ENCODE data around the gene CRTAC1.

The CRTAC1 gene

GRCh38 chr10:97922022-97922758 is 108.2 kb downstream of the CRTAC1 start:
- peaks cover 0 to 3% of the 10 kb centered on the region in 2 donors for H3K4me1 Mint-ChIP-seq (ENCODE audit: low read depth in 2 of 2)

DNA sequence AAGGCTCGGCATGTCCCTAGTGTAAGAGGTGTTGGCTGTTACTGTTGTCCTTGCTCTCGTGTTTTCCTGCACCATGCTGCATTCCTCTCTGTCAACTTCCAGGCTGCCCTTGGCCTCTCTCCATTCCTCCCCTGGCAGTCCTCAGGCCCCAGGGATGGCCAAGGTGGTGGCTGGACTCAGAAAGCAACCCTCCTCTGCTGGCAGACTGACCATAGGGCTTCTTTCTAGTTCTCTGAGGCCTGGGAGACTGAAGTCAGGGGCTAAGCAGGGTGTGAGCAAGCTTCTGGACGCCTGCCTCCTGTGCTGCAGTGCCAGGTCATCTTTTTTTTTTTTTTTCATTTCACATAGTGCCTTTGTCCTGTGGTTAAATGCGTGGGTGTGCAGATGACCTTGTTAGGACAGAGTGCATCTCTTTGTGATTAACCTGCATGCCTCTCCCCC is 108.8 kb downstream of the CRTAC1 start:
- Mint-ChIP-seq H3K4me1 (ENCODE audit: low read depth in 2 of 2) (peaks cover 0 to 3% of the 10 kb centered on the region in 2 donors), H3K27ac (no peak overlapping the region), H3K9me3 (no peaks in the 10 kb centered on the region), H3K36me3 (ENCODE audit: insufficient read depth) (no peaks in the 10 kb centered on the region), H3K4me3 (no peak overlapping the region), H3K27me3 (peaks cover 50 to 54% of the 10 kb centered on the region in 2 donors)
- DNase-seq (no peak), ATAC-seq (replicated peaks) (no peak)

More at GRCh38 chr10:97922022-97922758, 108.2 kb downstream of the CRTAC1 start:
- ATAC-seq (replicated peaks) (no peak), DNase-seq (no peak)
- Mint-ChIP-seq H3K4me3 (no peak overlapping the region), H3K36me3 (ENCODE audit: insufficient read depth) (no peaks in the 10 kb centered on the region), H3K27ac (no peak overlapping the region), H3K9me3 (no peaks in the 10 kb centered on the region), H3K27me3 (peaks cover 53 to 56% of the 10 kb centered on the region in 2 donors)

- H3K27me3 Mint-ChIP-seq, result peaks cover 53 to 60% of the 10 kb centered on the region in 2 donors
- H3K4me1 Mint-ChIP-seq (ENCODE audit: low read depth in 2 of 2), result peaks cover 0 to 3% of the 10 kb centered on the region in 2 donors
- DNase-seq, result no peak
- no peak overlapping the region for H3K27ac Mint-ChIP-seq
- no peaks in the 10 kb centered on the region for H3K9me3 Mint-ChIP-seq
- ATAC-seq (replicated peaks), result no peak
- H3K4me3 Mint-ChIP-seq, result no peak overlapping the region
- no peaks in the 10 kb centered on the region for H3K36me3 Mint-ChIP-seq (ENCODE audit: insufficient read depth)
Observed at GRCh38 chr10:97920865-97921264, 109.6 kb downstream of the CRTAC1 start.

DNA sequence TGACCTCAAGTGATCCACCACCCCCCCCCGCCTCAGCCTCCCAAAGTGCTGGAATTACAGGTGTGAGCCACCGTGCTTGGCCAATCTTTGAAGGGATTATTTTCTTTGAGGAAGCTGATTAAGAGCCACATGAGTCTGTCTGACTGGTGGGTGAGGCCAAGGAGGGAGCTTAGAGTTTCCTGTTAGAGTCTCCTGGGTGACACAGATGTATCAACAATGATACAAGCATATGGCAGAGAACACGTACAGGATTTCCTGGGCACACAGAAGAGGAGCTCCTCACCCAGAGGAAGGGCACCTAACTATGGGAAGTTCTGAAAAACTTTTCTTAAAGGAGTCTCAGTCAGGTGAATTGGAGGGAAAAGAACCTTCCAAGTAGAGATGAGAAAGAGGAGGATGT is 111.4 kb downstream of the CRTAC1 start:
- ATAC-seq (replicated peaks) (peak; percentile 40), DNase-seq (no peak)
- Mint-ChIP-seq H3K9me3 (no peaks in the 10 kb centered on the region), H3K27me3 (peaks cover 40 to 53% of the 10 kb centered on the region in 2 donors), H3K27ac (no peak overlapping the region), H3K4me1 (ENCODE audit: low read depth in 2 of 2) (peaks cover 5 to 10% of the 10 kb centered on the region in 2 donors), H3K4me3 (no peak overlapping the region), H3K36me3 (ENCODE audit: insufficient read depth) (no peaks in the 10 kb centered on the region)

- DNase-seq (no peak), ATAC-seq (replicated peaks) (no peak)
- H3K27ac Mint-ChIP-seq, result no peak overlapping the region
- peaks cover 26 to 49% of the 10 kb centered on the region in 2 donors for H3K27me3 Mint-ChIP-seq
- no peaks in the 10 kb centered on the region for H3K9me3 Mint-ChIP-seq
- H3K36me3 Mint-ChIP-seq (ENCODE audit: insufficient read depth), result no peaks in the 10 kb centered on the region
- H3K4me3 Mint-ChIP-seq, result no peak overlapping the region
- peaks cover 5 to 10% of the 10 kb centered on the region in 2 donors for H3K4me1 Mint-ChIP-seq (ENCODE audit: low read depth in 2 of 2)
Observed at GRCh38 chr10:97916586-97916985, 113.8 kb downstream of the CRTAC1 start.

- Mint-ChIP-seq H3K4me1 (ENCODE audit: low read depth in 2 of 2) (peaks cover 5 to 10% of the 10 kb centered on the region in 2 donors), H3K27me3 (peaks cover 19 to 39% of the 10 kb centered on the region in 2 donors), H3K36me3 (ENCODE audit: insufficient read depth) (no peaks in the 10 kb centered on the region), H3K4me3 (no peak overlapping the region), H3K27ac (no peak overlapping the region), H3K9me3 (no peaks in the 10 kb centered on the region)
- ATAC-seq (replicated peaks) (no peak), DNase-seq (no peak)
Observed at GRCh38 chr10:97915346-97916131, 114.9 kb downstream of the CRTAC1 start.

DNA sequence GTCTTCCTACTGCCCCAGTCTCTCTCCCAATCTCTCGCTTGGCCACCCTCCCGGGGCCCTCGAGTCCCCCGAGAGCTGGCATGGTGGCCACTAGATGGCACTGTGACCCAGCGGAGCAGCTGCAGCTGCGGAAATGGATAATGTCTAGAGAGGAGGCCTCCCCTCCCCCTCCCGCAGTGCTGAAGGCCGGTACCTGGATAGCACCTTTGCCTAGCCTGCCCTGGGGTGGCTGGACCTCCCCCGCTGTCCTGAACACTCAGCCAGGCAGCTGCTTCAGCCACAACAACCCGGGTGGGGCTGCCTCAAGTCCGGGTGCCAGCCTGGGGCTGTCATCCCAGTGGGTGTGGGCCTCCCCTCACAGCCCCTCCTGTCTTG is 115.6 kb downstream of the CRTAC1 start:
- Mint-ChIP-seq H3K27ac (no peak overlapping the region), H3K27me3 (peaks cover 19 to 37% of the 10 kb centered on the region in 2 donors), H3K4me1 (ENCODE audit: low read depth in 2 of 2) (peaks cover 5 to 10% of the 10 kb centered on the region in 2 donors), H3K36me3 (ENCODE audit: insufficient read depth) (no peaks in the 10 kb centered on the region), H3K4me3 (peak overlapping the region; percentile 37 to 38), H3K9me3 (no peaks in the 10 kb centered on the region)
- ATAC-seq (replicated peaks) (peak; percentile 87), DNase-seq (peak; percentile 62 to 68 (median 64))

DNA sequence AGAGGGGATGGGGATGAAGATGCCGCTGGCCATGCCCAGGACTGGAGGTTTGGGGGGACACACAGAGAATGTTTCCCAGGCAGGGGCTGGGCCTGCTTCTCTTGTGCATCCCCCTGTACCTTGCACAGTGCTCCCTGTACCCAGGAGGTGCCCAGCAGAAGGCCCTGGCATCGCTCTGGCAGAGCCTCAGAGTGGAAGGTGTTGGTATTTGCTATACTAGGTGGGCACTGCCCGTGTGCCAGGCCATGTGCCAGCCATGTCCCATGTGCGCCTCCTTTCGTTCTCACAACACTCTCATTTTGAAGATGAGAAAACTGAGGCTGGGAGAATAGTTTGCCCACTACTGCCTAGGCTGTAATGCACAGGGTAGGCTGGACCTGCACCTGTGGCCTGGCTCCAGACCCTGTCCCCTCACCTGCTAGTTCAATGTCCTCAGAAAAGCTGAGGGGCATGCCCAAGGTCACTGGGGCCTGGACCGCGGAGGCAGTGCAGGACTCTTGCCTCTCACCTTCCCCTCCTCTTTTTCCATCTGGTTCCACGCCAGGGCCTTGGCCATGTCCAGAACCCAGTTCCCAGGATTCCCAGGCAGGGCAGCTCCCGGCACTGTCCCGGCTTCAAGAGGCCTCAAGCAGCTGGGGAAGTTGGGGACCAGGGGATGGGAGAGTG is 116.1 kb downstream of the CRTAC1 start:
- H3K9me3 Mint-ChIP-seq, result no peaks in the 10 kb centered on the region
- no peak for ATAC-seq (replicated peaks)
- H3K27ac Mint-ChIP-seq, result no peak overlapping the region
- peaks cover 5 to 10% of the 10 kb centered on the region in 2 donors for H3K4me1 Mint-ChIP-seq (ENCODE audit: low read depth in 2 of 2)
- H3K27me3 Mint-ChIP-seq, result peaks cover 19 to 37% of the 10 kb centered on the region in 2 donors
- H3K36me3 Mint-ChIP-seq (ENCODE audit: insufficient read depth), result no peaks in the 10 kb centered on the region
- H3K4me3 Mint-ChIP-seq, result peak overlapping the region in 1 of 2 donors; percentile 38
- DNase-seq, result no peak

- Mint-ChIP-seq H3K27me3 (peaks cover 19 to 37% of the 10 kb centered on the region in 2 donors), H3K4me3 (no peak overlapping the region), H3K9me3 (no peaks in the 10 kb centered on the region), H3K4me1 (ENCODE audit: low read depth in 2 of 2) (peaks cover 5 to 7% of the 10 kb centered on the region in 2 donors), H3K27ac (no peak overlapping the region), H3K36me3 (ENCODE audit: insufficient read depth) (no peaks in the 10 kb centered on the region)
- DNase-seq (no peak), ATAC-seq (replicated peaks) (no peak)
Observed at GRCh38 chr10:97913614-97914013, 116.8 kb downstream of the CRTAC1 start.

DNA sequence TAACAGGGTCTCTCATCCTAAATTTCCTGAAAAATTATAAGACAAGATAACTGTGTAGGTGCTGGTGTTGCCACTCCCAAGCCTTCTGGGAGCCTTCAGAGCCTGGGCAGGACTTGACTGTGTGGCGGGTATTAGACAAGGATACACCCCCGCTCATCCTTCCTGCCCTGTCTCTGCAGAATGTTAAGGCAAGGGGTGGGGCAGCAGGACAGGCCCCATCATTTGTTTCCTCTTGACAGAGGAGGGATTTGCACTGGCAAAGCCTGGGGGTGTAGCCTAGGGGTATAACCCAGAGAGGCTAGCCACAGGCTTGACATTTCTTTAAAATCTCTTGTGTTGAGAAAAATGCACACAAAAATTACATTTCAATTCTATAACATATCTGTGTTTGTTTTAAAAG is 117.2 kb downstream of the CRTAC1 start:
- H3K4me3 Mint-ChIP-seq, result no peak overlapping the region
- ATAC-seq (replicated peaks) (no peak), DNase-seq (no peak)
- peaks cover 5 to 7% of the 10 kb centered on the region in 2 donors for H3K4me1 Mint-ChIP-seq (ENCODE audit: low read depth in 2 of 2)
- H3K27ac Mint-ChIP-seq, result no peak overlapping the region
- no peaks in the 10 kb centered on the region for H3K9me3 Mint-ChIP-seq
- no peaks in the 10 kb centered on the region for H3K36me3 Mint-ChIP-seq (ENCODE audit: insufficient read depth)
- H3K27me3 Mint-ChIP-seq, result peaks cover 16 to 33% of the 10 kb centered on the region in 2 donors

GRCh38 chr10:97911217-97911616 is 119.2 kb downstream of the CRTAC1 start:
- no peak overlapping the region for H3K27ac Mint-ChIP-seq
- ATAC-seq (replicated peaks) (no peak), DNase-seq (no peak)
- H3K9me3 Mint-ChIP-seq, result no peaks in the 10 kb centered on the region
- peaks cover 5 to 7% of the 10 kb centered on the region in 2 donors for H3K4me1 Mint-ChIP-seq (ENCODE audit: low read depth in 2 of 2)
- peaks cover 24 to 32% of the 10 kb centered on the region in 2 donors for H3K27me3 Mint-ChIP-seq
- no peaks in the 10 kb centered on the region for H3K36me3 Mint-ChIP-seq (ENCODE audit: insufficient read depth)
- H3K4me3 Mint-ChIP-seq, result no peak overlapping the region

- H3K4me3 Mint-ChIP-seq, result no peak overlapping the region
- H3K36me3 Mint-ChIP-seq (ENCODE audit: insufficient read depth), result no peaks in the 10 kb centered on the region
- H3K27me3 Mint-ChIP-seq, result peaks cover 24 to 32% of the 10 kb centered on the region in 2 donors
- no peak overlapping the region for H3K27ac Mint-ChIP-seq
- peaks cover 5 to 7% of the 10 kb centered on the region in 2 donors for H3K4me1 Mint-ChIP-seq (ENCODE audit: low read depth in 2 of 2)
- no peaks in the 10 kb centered on the region for H3K9me3 Mint-ChIP-seq
- ATAC-seq (replicated peaks), result no peak
- no peak for DNase-seq
Observed at GRCh38 chr10:97910661-97911060, 119.8 kb downstream of the CRTAC1 start.

DNA sequence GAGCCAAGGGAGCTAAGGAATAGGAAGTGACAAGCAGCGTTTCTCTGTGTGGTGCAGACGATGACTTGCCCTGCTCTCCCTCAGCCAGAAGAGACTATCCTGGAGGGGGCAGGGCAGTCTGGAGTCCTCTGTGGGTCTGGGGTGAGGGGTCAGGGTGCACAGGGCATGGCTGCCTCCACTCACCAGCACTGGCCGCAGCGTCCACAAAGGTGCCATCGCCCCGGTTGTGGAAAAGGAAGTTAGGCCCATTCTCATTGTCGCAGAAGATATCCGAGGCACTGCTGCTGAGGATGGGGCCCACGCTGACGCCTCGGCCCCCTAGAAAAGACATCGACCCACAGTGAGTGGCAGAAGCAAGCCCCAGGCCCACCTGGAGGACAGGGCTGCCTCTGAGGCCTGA is 122.6 kb downstream of the CRTAC1 start:
- DNase-seq (no peak), ATAC-seq (replicated peaks) (no peak)
- peaks cover 33 to 49% of the 10 kb centered on the region in 2 donors for H3K27me3 Mint-ChIP-seq
- no peak overlapping the region for H3K4me3 Mint-ChIP-seq
- no peak overlapping the region for H3K27ac Mint-ChIP-seq
- H3K9me3 Mint-ChIP-seq, result no peaks in the 10 kb centered on the region
- H3K4me1 Mint-ChIP-seq (ENCODE audit: low read depth in 2 of 2), result no peaks in the 10 kb centered on the region
- no peaks in the 10 kb centered on the region for H3K36me3 Mint-ChIP-seq (ENCODE audit: insufficient read depth)
